Measurements from ENCODE around the gene RXRB.

The RXRB gene

DNA sequence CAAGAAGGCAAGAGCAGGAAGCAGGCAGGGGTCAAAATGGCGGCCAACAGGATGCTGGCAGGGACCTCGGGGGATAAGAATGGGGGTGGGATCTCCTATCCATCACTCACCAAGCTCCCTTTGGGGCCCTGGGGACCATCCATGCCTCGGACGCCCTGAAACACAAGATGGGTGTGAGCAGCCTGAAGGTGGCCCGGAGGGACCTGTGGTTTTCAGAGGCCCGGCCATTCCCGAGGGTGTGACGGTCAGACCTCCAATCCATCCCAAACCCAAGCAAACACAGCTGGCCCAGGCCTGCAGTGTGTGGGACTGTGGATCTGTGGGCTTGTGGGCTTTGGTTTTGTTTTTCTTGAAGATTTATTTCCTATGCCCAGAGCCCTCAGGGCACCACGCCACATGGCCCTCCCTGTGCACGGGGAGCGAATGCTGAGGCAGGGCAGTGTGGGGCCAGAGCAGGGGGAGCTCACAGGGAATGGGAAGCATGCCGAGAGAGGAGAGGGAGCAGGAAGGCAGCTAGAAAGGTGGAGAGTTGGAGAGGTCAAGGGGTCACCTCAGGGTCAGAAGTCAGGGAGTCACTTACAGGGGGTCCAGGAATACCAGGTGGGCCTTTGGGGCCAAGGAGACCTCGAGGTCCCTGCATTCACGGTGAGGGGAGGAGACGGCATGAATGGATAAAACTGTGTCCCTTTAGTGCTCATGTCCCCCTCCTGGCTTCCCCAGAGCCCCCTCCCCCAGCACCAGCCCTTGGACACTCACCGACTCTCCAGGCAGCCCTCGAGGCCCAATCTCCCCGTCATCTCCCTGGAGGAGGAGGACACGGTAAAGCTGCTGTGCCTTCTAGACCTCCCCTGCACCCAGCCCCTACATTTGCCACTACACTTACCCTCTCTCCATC, 22.7 kb downstream of the RXRB start:
- no peak for DNase-seq

DNA sequence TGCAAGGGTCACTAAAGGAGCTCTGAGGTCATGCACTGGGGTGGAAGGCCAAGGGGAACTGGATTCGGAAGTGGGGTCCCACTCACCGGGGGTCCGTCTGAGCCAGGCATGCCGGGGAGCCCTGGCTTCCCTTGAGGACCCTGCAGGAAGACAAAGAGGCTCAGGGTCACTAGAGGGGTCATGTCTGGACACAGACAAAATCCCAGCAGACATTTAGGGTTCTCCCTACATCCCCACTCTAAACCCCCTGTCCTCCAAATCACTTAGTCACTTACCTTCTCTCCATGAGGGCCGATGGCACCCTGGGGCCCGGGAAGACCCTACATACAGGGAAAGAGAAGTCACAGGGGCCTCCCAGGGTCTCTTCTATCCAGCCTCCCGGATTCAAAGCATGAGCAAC, 23.6 kb downstream of the RXRB start:
- DNase-seq, result no peak

DNA sequence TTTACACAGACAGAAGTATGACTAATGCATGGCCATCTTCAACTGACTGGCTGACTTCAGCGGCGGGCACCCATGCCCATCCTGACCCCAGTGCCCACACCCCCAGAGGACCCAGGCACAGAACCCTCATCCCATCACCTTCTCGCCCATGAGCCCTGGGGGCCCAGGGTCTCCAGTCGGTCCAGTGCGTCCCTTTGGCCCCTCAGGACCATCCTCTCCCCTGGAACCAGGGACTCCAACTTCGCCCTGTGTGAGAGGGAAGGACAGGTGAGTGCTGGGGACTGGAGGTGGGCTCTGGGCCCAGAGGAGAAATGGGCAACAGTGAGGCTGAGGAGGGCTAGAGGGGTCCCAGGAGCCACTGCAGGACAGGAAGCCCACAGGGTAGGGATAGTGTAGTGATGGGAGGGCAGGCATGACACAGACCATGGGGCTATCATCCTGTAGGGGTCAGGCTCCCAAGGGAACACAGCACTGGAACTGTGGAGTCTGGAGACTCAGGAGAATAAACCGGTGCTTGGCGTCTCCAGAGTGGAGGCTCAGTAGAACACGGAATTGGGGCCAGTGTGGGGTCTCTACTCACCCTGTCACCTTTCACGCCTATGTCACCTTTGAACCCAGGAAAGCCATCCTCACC, 24.9 kb downstream of the RXRB start:
- no peak for DNase-seq

DNA sequence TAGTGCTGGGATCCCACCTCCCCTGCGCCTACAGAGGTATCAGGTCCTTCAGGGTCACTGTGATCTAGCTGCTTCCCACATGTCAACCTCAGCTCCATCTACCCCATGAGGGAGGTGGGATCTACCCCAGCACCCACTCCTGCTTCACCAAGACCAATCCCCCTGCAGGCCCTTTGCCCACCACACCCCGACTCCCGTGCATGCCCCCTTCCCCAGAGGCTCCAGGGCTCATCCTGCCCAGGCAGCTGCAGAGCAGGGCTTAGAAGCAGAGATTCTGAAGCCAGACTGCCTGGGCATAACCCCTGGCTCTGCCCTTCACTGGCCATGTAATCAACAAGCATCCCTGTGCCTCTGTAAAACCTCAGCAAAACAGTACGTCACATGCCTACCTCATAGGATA, 25.7 kb downstream of the RXRB start:
- no peak for DNase-seq

DNA sequence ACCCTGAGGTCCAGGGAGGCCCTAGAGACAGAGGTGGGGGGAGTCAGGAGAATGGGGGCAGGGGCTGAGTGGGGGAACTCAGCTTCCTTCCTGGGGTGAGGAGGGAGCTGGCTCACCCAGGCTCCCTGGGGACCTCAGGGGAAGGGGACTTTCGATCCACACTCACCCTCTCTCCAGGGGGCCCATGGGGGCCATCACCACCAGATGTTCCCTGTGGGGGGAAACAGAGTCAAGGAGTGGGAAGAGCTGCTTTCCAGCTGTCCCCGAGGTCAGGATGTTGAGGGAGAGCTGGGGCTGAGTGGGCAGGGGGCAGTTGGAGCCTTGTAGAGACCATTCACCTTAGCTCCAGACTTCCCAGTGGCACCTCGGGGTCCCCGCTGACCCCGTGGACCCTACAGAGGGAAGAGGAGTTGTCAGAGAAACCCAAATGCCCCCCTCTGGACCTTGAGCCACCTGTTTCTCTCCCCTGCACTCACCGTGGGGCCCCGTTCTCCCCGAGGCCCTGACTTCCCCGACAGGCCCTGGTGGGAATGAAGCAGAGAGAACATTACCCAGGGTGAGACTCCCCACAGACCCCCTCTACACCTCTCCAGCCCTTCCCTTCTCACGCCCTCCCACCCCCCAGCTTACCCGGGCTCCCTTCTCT, 26.8 kb downstream of the RXRB start:
- DNase-seq, result no peak

DNA sequence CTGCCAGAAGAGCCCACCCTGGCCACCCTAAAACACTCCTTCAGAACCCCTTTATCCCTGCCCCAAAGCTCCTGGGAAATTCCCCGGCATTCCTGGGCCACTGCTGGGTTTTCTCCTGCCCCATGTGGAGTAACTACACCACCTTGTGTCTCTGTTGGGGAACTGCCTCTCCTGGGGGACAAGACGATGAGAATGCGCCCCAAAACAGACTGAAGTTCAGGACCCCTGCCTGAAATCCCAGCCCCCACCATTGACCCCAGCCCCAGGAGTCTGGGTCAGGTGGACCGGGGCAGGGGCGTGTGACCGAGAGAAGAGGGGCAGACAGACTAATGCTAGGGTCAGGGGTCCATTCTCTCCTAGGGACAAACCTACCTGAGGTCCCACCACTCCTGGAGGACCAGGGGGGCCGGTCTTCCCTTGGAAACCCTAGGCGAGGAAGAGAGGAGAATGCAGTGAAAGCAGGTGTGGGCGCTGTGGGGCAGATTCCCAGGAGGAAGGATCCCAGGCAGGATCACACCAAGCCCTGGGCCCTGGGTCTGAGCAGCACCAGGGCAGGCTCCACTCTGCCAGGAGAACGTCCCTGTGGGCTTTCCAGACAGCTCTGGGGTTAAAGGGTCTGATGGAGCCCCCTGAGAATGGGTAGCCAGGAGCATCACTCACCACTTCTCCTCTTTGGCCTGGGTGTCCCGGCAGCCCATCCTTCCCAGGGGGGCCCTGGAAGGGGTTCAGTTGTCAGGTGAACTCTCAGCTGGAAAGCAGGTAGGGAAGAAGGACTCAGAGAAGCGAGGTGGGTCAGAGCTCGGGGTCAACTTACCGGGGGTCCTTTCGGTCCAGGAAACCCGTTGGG, 27.6 kb downstream of the RXRB start:
- no peak for DNase-seq

DNA sequence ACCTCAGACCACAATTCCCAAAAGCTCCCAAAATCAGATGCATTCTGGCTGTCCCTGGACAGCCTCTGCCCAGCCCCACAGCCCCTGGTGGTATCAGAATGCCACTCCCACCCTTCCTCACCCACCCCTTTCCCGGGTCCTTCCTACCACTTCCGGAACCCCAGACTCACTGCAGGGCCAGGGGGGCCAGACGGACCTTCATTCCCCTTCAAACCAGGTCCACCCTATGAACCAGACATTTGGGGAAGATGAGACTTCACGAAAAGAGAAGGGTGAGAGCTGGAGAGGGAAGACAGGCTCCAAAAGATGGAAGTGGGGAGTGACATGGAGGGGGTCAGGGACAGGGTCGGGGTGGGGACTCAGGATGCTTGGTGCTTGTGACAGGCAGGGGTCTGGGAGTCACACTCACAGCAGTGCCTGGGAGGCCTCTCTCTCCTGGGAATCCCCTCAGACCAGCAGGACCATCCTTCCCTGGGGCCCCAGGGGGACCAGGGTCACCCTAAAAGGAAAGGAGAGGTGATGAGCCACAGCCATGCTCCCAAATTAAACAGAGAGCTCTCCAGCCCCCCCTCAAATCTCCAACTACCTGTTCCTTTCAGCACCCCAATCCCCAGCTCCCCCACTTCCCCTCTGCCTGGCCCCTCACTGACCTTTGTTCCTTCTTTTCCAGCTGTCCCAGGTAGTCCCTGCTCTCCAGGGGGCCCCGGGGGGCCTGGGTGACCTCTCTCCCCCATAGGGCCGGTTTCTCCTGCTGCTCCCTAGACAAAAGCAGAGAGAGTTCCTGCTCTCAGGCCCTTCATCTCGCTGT, 28.4 kb downstream of the RXRB start:
- no peak for DNase-seq

DNA sequence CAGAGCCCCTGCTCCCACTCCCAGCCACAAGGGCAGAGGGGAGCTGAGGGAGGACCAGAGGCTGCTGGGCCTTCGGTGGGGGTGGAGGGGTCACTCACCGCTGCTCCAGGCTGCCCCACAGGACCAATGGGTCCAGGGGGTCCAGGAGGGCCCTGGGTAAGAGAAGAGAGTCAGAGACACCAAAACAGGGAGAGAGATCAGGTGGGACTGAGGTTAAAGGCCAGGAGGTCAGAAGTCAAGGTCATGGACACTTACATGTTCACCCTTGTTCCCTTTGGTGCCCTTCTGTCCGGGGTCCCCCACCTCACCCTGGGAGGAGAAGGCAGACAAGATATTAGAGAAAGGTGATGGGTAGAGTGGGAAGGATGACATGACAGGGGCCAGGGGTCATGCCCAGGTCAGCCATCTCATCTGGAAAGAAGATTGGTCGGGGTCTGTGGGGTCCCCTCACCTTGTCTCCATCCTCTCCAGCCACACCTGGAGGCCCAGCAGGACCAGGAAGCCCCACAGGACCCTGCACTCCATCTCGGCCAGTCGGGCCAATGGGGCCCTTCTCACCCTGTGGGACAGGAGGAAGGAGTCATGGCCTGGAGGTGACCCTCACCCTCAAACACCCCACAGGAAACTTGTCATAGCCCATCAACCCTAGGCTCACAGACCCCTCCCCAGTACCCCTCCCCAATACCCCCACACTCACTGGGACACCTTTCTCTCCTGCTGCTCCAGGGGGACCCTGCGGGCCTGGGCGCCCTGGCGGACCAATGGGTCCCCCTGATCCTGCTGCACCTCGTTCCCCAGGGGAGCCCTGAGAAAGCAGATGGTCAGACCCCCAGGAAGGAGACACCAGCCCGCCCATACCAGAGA, 29.2 kb downstream of the RXRB start:
- DNase-seq, result no peak

DNA sequence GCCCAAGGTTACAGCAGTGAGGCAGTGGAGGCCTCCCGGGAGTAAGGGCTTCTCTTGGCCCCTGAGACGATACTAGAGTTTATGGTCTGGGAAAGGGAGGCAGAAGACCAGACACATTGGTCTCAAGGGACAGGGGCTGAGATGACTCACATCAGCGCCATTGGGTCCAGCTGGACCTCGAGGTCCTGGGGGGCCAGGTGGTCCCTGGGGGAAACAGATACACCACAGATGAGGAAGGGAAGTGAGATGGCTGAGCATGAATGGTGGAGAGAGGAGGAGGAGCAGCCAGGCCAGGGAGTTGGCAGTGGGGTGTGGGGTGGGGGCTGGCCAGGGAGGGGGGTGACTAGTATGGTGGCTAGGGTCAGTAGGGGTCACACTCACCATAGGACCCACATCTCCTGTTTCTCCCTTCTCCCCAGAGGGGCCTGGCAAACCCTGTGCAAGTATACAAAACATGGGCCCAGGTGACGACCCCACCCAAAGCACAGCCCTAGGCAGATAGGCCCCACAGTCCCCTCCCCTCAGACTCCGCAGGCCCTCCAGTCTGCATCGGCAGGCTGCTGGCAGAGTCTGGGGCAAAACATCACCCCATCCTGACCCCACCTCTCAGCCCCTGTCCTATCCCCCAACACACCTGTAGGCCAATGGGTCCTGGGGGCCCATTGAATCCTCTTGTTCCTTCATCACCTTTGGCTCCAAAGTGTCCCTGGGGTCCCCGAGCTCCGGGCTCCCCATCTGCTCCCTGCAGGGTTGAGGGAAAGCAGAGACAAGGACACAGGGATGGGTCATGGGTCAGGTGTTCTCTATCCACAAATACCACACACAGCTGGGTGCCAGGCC, 30.1 kb downstream of the RXRB start:
- DNase-seq, result no peak

DNA sequence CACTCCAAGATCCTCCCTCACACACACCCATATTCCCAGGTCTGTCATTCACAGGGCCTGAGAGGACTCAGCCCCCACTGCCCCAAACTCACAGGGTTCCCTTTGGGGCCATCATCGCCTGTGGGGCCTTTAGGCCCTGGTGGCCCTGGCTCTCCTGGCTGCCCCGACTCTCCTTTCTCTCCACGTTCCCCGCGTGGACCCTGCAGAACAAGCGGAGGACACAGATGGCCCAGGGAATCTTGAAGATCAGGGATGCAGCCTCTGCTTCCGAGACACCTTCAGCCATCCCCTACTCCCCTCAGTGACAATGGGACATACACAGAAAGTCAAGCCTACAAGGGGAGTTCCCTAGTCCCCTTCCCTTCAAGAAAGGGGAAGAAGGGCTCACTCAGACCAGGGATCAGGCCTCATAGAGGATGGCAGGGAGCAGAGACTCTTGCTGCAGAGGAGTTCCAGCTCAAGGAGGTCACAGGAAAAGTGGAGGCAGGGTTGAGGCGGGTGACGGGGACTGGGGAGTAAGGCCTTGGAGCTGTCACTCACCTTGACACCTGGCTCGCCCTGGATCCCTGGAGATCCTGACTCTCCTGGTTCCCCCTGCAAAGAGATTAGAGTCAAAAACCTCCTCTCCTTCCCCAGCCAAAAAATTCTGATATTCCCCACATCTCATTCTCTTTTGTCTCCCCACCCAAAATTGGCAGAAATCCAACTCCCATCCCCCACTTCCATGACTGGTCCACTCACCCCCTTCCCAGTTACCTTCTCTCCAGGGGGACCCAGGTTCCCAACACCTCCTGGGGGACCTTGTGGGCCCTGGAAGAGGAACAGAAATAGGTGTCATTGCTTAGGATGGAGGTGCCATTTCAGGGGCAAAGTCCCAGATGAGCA, 30.9 kb downstream of the RXRB start:
- DNase-seq, result no peak

DNA sequence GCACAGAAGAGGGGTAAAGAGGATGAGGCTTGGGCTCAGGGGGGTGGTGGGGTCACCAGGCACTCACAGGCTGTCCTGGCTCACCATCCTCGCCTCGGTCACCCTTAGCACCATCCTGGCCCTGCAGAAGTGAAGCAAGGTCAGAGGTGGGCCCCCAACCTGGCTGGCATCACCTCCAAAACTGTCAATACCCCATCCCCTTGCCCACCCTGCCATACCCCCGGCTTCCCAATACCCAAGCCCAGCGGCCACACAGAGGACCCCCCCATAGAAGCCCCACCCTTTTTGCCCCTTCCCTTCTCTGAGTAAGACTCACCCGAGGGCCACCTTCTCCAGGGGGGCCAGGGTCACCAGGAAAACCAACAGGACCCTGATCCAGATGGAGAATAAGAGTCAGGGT, 31.8 kb downstream of the RXRB start:
- no peak for DNase-seq

DNA sequence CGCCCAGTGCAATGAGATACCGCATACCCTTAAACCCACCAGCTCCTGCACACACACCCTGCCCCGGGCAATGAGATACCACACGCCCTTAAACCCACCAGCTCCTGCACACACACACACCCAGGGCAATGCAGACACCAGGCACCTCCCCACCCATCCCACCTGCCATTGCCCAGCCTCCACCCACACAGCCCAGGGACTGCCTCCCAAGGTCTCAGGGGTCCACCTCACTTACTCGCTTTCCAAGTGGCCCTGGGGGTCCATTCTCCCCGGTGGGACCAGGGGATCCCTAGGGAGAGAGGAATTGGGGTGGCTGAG, 32.2 kb downstream of the RXRB start:
- no peak for DNase-seq

DNA sequence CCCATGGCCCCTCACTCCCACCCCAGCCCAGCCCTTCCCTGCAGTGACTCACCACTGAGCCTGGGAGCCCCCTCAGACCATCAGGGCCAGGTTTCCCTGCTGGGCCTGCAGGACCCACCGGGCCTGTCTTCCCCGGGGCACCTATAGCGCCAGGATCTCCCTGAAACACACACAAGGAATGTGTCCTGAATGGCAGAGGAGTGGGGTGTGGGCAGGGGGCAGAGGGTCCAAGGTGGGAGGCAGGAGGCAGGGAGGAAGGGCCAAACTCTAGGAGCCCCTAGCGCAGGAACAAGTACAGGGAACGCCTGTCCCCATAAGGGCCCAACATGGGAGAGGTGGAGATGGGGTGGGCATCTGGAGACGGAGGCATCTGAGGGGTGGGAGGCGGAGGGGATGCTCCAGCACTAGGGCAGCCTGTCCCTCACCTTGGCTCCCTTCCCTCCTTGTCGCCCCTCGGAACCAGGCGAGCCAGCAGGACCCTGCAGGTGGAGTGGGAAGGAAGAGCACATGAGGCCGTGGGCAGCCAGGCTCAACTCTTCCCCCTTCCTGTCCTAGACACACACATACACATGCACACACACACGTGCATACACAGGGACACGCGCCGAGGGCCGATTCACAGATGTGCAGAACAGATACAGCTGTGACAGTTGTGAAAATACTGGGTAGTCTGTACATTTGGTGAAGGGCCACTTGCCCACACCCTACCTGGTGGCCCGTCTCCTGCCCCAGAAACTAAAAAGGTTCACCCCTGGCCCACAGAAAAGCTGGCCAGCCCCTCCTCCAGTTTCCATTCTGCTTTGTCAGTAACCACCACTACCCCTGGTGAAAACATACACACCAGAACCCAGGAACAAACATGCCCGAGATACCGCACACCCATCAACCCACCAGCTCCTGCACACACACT, 32.8 kb downstream of the RXRB start:
- DNase-seq, result no peak

DNA sequence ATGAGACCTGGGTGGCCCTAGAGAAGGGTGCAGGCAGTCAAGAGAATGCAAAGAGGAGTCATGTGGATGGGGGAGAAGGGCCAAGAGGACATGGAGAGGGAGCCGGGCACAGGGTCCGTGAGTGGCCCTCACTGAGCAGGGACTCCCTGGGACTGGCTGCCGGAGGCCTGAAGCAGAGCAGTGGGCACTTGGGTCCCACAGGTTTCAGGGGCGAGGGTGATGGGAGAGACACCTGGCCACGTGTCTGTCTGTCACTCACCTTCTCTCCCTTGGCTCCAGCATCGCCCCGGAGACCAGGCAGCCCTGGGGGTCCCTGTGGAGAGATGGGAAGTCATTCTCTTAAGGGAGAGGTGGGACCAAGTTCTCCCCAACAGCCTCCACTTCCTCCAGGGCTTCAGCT, 33.7 kb downstream of the RXRB start:
- DNase-seq, result no peak

DNA sequence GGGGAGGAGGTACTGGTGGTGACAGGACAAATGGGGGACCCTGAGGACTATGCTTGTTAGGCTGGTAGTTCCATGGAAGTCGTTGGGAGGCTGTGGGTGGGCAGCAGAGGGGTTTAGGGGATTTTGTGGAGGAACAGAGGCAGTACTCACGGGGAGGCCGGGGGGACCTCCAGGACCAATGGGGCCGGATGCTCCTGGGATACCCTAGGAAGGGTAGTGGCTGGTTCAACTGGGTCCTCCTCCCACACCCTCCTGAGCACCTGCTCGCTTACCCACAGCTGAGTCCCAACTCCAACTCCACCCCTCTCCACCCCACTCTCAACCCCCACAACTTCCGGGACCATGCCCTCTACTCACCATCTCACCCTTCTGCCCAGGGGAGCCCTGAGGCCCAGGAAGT, 34.1 kb downstream of the RXRB start:
- no peak for DNase-seq

DNA sequence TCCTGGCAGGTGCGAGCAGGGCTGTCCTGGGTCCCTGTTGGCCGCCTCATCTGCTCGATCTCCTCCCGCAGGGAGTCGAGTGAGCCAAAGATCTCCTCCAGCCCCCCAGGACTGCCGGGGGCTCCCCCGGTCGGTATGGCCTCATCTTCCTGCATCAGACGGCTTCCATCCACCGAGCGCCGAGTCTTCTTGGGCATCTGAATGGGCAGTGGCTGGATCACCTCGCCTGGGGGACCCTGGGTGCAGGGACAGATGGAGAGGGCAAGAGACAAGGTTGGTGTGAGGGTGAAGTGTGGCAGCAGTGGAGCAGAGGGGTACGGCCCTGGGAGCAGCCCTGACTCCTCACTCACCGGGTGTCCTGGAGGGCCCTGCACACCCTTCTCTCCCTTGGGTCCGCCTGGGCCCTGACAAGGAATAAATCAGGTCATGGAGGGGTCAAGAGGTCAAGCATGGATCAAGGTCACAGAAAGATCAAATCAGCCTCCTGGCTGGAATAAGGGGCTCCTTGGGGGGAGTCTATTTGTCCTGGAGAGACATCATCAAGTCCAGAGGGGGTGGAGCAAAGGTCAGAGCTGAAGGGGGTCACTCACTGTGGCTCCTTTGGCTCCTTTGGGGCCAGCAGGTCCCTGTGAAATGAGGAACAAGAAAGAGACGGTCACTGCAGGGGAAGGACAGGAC, 34.7 kb downstream of the RXRB start:
- no peak for DNase-seq
